Epidermal melanocyte (primary cell): ENCODE results near the gene MYO18B.

Source experiments
- DNase-seq: peaks from one replicate; pipeline ENCODE4 v3.0.0; 2011; ENCODE audit warnings: low spot score; ENCODE audit not compliant: insufficient read length

MYO18B gene

DNA sequence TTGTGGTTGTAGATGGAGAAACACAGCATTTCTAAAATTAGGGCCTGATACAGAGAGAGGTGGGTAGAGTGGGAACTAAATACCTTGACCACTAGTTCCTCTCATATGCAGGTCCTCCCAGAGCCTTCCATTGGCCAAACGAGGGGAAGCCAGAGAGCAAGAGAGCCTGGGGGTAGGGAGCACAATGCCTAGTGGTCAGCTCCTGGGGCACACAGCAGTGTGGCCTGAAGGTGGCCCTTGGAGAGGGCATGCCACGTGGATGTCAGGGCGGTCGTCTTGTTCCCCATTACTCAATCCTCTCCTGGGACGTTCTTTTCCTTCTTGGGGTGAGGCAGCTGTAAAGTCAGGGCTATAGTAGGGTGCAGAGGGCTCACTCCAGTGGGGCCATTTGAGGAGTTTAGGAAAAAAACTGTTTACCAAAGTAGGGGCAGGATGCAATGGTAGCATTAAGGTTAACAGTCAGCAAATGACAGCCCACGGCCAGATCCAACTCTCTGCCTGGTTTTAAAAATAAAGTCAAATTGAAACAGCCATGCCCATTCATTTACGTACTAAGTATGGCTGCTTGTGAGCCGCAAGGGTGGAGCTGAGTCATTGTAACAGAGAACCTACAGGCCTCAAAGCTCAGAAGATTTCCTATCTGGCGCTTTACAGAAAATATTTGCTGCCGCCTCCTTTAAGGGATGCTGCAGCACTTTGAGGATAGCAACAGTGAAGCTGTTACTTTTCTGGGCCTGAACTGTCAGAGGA, 7.6 kb downstream of the MYO18B start:
- DNase-seq, result no peak

DNA sequence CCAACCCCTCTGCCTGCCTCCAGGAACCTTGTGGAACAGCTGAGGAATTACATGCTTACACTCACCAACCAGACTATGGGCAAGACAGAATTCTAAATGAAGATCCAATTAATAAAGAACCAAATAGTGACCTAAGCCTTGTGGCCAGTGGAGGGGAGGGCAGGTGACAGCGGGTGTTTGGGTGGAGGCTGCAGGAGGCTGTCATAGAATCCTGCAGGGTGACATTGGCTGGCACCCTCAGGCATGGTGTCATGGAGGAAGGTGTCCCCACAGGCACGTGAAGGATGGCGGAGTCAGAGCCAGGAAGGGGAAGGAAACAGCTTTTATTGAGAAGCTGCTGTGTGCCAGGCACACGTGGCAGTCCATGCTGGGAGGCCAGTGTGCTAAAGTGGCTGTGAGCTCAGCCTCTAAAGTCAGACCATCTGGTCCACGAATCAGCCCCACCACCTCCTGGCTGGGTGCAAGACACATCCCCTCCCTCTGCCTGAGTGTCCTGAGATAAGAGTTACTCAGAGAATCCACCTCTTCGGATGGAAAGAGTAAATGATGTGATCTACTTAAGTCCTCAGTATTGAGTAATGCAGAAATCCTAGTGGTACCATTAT, 8.7 kb downstream of the MYO18B start:
- no peak for DNase-seq

DNA sequence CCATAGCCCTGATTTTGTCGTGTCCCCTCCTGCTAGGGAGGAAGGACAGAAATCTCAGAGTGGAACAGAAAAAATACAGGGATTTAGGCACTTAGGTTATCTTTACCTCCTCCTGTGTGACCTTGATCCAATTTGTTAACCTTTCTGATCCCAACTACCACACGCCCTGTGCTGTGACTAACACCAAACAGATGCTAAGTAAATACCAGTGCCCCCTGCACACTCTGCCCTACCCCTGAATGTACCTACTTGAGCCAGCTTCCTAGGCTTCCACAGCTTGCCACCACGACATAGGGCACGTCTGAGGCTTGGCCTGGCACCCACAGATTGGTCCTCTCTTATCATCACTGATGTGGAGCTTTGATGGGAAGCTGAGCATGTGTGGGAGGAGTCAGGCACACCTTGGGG, 9.2 kb downstream of the MYO18B start:
- no peak for DNase-seq

DNA sequence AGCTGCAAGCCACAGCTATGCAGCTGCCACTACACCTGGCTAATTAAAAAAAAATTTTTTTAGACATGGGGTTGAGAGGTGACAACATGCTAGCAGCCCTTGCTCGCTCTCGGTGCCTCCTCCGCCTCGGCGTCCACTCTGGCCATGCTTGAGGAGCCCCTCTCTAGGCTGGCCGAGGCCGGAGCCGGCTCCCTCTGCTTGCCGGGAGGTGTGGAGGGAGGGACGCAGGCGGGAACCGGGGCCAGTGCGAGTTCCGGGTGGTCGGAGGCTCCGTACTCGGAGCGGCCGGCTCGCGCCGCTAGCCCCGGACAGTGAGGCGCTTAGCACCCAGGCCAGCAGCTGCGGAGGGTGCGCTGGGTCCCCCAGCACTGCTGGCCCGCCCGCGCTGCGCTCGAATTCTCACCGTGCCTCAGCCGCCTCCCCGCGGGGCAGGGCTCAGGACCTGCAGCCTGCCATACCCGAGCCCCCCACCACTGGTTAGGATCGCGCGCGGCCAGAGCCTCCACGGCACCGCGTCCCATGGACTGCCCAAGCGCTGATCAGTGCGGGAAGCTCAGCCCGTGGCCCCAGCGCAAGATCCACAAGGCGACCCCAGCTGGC, 10.7 kb downstream of the MYO18B start:
- no peak for DNase-seq

DNA sequence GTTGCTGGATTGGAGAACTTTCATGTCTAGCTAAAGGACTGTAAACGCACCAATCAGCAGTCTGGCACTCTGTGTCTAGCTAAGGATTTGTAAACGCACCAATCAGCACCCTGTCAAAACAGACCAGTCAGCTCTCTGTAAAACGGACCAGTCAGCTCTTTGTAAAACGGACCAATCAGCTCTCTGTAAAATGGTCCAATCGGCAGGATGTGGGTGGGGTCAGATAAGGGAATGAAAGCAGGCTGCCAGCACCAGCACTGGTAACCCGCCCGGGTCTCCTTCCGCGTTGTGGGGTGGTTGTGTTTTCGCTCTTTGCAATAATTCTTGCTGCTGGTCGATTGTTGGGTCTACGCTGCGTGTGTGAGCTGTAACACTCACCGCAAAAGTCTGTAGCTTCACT, 11.3 kb downstream of the MYO18B start:
- no peak for DNase-seq

DNA sequence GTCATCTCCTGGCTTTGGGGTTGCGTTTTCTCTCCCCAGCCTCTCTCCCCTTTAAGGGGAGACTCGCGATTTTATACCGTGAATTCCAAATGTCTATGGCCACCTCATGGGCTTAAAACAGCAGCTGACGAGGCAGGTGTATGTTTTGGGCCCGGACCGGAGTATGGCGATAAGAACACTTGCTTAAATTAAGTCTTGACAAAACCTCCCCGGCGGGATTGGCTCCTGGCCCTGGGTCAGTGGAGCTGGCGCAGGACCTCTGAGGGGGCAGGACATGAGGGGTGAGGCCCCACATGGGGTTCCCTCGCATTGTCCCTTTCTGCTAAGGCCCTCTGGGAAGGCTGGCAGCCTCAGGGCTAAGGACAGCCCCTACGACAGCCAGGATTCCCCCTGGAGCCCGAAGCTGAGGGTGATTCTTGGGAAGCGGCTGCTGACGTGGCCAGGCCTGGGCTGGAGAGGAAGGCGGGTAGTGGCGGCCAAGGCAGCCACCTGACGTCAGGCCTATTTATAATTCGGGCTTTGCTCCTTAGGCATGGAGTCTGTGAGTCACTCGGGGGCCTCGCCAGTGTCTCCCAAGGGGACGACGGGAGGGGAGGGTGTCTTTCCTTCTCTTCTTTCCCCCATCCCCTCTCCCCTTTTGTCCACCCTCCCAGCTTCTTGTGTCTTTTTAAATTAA, 12.7 kb downstream of the MYO18B start:
- DNase-seq, result no peak

DNA sequence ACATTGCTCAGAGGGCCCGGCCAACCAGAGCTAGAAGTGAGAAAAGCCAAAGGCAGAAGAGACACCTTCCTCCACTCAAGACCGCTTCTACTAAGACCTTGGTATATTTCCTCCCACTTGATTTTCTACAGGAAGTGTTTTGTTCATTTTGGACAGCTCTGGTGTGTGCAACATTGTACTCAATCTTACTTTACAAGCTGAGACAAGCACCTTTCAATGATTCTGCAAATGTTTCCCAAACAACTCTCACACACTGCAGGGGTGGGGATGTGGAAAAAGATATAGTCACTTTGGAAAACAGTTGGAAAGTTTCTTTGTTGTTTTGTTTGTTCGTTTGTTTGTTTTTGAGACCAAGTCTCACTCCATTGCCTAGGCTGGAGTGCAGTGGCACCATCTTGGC, 15.7 kb downstream of the MYO18B start:
- no peak for DNase-seq

DNA sequence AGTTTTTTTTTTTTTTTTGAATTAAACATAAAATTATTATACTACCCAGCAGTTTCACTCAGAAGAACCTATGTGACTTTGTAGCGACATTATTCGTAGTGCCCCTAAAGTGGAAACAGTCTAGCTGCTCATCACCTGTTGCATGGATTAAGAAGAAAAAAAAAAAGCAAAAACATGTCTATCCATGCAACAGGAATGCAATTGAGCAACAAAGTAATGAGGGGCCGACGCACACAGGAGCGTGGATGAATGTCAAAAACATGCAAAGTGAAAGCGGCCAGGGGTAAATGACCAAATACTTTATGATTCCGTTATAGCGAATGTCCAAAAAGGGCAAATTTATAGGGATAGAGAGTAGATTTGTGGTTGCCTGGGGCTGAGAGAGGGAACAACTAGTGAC, 16.3 kb downstream of the MYO18B start:
- no peak for DNase-seq

DNA sequence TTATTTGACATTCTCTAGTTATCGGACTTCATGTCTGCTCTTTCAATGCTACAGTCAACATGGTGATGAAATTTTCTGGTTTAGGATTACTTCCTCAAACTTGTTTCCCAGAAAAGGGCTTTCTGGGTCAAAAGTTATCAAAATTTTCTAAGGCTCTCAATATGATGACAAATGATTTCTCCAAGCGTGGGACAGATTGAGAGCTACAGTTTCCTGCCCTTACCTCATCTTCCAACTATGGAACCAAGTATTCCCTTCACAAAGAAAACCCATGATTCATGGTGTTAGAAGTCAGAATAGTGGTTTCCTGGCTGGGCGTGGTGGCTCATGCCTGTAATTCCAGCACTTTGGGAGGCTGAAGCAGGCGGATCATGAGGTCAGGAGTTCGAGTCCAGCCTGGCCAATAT, 17.8 kb downstream of the MYO18B start:
- DNase-seq, result no peak

DNA sequence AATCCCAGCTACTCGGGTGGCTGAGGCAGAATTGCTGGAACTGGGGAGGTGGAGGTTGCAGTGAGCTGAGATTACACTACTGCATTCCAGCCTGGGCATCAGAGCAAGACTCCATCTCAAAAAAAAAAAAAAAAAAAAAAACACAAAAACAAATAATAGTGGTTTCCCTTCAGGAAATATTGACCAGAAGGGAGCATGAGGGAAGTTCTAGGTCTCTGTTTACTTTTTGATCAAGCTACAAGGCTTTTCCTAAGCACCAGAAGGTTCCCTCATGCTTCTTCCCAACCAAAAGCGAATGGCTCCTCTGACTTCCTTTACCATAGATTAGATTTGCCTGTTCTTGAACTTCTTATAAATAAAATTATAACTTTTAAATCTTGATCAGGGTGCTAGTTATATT, 18.3 kb downstream of the MYO18B start:
- no peak for DNase-seq

DNA sequence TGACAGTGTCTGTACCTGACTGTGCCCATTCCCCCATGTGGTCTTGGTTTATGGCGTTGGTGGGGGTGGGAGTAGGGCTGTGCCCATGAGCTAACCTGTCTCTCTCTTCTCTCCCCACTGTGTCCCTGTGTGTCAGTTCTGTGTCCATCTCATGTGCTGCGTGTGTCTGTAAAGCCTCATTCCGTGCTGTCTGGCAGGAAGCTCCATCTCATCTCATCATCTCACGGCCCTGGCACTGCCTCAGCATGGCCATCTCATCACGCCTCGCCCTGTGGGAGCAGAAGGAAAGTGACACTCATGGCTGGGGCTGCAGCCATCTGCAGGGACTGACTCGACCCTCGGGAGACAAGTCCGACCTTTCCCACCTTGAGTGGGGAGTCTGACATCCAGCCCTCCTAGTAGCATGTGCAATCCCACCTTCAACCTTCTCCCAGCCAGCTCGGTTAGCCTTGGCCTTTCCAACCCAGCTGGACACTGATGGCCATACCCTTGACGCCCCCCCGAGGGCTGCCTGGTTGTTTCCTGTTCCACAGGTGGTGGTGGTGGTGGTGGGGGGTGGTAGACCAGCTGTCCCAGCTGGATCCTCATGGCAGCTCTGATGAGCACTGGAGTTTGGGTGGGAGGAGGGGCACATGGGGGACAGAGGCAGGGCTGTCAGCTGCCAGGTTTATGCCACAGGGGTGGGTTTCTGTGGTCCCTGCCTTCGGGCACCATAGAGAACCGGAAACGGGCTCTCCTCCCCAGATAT, 19.0 kb downstream of the MYO18B start:
- no peak for DNase-seq

DNA sequence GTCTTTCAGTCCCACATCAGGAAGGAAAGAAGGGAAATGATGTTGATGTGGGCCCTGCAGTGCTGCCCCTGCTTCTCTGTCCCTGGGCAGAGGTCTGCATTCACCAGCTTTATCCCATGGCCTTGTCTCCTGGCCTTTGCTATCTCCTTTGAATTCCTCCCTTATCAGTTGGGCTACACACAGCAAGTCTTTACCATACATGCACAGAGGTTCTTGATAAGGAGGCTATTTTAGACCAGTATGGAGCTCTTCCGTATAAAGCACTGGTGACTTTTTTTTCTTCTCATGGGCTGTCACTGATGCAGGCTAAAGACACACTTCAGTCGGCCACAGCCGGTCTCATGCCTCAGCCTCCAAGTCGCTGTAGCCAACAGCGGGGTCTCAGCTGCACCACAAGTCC, 20.2 kb downstream of the MYO18B start:
- DNase-seq, result no peak

DNA sequence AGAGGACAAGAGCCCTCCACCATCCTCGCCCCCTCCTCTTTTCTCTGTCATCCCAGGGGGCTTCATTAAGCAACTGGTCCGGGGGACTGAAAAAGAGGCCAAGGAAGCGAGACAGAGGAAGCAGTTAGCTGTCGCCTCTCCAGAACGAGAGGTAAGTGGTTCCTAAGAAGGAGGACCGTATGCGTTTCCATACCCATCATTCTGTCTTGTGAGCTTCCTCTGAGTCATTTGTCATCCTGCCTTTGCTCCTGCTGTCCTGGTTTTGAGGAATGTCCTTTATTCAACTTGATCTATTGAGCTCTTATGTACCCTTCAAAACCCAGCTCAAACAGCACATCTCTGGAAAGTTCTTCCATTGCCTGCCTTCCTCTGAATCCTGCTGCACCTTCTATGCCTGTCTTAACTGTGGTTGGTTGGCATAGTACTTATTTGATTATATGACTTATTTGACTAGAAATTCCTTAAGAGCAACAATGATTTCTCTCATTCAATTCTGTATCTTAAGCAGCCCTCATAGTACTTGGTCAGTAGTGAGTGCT, 21.3 kb downstream of the MYO18B start:
- DNase-seq, result no peak

DNA sequence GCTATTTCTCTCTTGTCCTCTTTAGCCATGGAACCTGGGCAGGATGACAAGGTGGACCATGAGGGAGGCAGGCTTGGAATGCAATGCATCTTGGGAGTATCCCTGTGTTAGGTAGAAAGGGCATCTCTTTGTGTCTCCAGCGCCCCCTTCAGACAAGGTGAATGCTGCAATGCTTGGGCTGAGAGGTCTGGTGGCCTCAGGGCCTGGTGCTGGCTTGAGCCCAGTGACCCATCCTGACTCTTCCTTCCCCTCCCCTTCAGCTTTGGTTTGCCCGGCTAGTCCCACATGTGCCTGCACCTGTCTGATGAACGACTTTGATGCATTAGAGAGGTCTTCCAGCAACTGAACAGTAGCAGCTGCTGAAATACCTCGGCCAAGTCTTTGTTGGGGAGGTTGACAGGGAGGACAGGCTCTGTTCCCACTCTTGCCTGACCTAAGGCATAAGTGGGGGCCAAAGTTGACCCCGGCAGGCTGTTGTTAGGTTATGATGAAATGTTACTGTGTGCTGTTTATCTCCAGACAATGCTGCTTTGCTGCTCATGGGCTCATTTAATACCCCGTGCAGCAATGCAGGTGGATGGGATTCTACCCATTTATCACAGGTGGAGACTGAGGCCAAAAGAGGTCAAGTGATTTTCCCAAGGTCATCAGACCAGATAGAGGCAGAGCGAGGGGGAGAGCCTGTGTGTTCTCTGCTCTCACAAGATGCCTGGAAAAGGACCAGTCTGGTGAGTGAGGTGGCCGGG, 22.5 kb downstream of the MYO18B start:
- no peak for DNase-seq

DNA sequence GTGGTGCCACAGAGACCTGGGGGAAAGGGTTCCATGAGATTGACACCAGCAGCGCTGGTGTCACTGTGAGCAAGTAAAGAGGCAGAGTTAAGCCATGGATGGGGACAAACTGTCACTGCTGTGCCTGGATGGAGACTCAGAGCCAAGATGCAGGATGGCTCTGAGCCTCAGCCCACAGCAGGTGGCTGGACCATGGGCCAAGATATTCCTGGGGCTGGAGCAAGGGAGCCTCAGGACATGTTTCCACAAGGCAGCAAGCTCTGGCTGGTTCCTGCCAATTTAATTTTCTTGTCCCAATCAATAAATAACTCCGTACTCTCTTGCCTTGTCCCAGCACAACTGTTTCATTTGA, 23.0 kb downstream of the MYO18B start:
- no peak for DNase-seq

DNA sequence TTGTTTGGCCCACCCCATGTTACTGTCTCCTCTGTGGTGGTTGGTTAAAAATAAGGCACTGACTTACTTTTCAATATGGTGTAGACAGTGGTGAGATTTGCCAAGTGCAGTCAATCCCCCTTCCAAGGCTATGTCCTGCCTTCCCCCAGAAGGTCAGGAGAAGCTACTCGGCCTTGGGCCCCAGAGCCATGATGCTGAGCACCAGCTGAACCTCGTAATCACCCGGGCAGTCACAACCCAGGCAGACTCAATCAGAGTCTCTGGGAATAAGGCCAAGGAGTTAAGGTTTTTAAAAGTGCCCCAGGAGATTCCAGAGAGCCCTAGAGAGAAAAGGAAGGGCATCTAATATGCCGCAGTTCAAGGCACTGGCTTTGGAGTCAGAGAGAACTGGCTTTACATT, 23.8 kb downstream of the MYO18B start:
- no peak for DNase-seq

DNA sequence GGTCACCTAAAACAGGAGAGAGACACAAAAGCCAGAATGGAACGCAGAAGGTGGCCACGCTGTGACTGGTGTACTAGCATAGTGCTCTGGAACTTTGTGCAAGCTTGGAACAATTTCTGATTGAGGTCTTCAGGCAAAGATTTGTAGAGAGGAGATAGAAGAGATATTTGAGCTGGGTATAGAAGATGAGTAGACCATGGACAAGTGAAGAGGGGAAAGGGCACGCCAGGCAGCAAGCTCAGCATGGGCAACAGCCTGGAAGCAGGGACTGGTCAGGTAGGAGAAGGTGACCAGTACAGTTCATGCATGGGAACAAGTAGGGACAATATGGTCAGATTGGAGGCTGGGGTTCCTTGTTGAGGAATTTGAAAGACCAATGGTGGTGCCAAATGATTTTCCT, 24.4 kb downstream of the MYO18B start:
- DNase-seq, result no peak

DNA sequence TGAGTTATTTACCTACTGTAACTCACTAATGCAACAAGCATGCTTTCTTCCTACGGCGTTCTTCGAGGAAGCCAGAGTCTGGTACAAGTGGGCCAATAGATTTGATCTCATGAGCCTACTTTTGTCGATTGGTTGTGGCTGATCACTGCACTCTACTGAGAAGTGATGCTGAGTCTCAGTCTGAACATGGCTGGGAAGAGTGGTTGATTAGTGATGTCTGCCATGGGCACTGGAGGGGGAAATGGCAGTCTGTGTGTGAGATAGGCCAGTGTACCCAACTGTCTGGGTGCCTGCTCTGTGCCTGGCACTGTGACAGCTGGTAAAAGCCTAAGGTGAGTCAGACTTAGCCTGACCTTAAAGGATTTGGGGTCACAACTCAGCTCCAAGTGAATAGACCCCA, 28.3 kb downstream of the MYO18B start:
- no peak for DNase-seq

DNA sequence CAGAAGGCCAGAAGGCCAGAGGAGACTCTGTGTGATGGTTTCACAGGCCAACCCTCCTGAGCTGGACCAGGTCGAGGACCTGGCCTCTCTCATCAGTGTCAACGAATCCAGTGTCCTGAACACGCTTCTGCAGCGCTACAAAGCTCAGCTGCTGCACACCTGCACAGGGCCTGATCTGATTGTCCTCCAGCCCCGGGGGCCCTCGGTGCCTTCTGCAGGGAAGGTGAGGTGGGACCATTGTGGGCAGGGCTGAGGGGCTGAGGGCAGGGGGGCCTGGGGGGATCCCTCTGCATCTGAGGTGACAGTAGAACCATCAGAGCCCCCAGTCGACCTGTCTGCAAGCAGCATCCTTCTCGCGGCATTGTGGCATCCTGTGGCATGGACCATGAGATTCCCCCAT, 30.3 kb downstream of the MYO18B start:
- DNase-seq, result no peak

DNA sequence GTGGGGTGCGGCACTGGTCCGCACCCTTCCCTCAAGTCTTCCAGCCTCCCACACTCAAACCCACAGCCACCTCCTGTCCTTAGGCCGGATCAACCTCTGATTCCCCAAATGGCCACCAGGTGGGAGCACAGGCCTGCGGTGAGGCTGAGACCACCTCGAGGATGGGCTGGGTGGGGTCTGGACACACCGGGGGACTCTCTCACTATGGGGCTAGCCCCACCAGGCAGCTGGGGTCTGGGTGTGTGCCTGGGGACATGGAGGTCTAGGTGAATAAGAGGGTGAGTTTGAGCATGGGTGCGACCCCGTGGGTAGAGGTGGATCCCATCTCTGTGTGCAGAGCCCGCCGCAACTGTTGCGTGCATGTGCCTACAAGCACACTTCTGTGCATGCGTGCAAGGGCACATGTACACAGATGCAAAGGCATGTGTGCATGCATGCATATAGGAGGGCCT, 32.6 kb downstream of the MYO18B start:
- no peak for DNase-seq

DNA sequence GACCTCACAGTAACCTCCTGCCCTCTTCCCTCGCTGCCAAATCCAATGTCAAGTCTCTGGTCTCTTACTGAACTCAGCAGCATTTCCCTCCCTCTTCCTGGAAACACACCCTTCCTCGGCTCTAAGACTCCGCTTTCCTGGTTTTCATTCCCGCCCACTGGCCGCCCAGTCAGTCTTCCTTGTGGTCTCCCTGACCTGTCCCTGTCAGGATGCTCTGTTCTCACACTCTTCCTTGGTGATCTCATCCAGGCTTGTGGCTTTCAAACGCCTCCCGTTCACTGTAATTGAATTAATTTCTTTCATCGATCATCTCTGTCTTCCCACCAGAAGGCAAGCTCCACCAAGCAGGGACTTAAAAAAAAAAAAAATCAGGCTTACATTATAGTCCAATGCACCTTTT, 33.5 kb downstream of the MYO18B start:
- no peak for DNase-seq
